ENCODE measurements around the gene MEI1.
A peak's percentile ranks its signal among the peaks of the same experiment; 100 is the strongest.
"Not testable (repeated sequence)": the region's sequence is repeated elsewhere in the genome, so short reads cannot be mapped to it uniquely, and the experiment has no call there.

Gene MEI1

GRCh38 chr22:41822317-41823057 is 123.2 kb downstream of the MEI1 start:
- DNase-seq, result peak in 1 of 2 experiments; percentile 43

DNA sequence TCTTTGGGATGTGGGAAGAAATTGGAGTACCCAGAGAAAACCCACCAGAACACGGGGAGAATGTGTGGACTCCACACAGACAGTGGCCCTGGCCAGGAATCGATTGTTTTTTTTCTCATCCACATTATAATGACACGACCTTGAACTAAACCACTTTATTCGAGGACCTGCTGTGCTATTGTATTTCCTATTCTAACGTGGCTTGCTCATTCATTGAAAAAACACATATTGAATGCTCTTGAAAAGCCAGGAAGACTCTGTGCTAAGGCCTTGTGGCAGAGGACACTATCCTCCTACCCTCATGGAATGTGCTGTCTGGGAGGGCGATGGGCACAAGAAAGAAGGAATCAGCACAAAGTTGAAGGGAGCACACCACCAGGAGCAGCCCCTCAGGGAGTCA is 124.5 kb downstream of the MEI1 start:
- DNase-seq, result no peak

GRCh38 chr22:41825376-41825775 is 126.1 kb downstream of the MEI1 start:
- DNase-seq, result no peak

DNA sequence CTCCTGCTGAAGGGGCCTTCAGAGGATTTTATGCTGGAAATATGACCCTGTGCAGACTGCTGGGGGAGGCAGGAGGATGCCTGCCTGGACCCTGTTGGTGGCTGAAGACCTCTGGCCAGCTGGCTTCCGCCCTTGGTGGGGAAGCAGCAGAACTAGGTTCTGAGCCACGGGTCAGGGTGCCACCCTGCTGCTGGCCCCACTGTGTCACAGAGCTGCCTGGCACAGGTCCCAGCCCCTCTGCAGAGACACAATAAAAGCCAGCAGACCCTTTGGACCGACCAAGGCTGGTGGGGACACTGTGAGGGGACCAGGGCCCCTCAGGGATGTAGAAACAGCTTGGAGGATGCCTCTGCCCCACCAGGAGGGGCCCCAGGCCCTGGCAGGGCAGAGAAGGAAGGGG is 126.7 kb downstream of the MEI1 start:
- DNase-seq, result no peak

GRCh38 chr22:41826430-41827383 is 127.4 kb downstream of the MEI1 start:
- DNase-seq, result no peak

DNA sequence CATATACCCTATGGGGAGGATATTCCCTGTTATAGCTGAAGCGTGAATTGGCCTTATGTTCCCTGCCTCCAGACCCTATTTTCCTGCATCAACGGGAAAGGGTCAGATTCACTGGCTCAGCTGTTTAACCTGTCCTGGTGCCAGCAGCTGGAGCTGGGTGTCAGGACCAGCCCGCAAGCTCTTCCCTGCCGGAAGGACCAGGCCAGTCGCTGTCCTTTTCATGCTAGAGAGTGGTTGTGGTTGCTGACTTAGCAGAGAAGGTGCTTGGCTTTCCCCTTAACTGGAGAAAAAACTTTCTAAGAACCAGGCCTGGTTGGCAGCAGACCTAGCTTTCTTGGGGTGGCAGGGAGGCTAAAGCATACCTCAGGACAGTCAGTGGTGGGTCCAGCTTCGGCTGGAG is 128.4 kb downstream of the MEI1 start:
- no peak for DNase-seq

- DNase-seq, result no peak
Observed at GRCh38 chr22:41828516-41828915, 129.2 kb downstream of the MEI1 start.

DNA sequence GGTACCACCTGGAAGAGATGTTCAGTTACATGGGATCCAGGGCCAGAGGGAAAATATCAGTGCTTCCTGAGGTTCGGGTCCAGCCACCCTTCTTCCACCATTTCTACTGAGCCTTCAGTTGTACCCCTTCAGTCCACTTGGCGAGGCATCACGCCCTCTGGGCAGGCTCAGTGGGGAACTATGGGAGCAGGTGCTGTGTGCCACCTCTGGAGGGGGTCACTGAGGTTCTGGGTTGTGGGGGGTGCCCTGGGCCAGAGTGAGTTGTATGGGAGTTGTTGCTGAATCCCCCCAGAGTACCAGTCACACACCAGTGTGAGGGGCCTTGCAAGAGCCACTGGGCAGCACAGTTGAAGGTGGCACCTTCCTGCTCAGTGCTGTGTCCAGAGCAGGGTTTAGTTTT is 130.9 kb downstream of the MEI1 start:
- no peak for DNase-seq

DNA sequence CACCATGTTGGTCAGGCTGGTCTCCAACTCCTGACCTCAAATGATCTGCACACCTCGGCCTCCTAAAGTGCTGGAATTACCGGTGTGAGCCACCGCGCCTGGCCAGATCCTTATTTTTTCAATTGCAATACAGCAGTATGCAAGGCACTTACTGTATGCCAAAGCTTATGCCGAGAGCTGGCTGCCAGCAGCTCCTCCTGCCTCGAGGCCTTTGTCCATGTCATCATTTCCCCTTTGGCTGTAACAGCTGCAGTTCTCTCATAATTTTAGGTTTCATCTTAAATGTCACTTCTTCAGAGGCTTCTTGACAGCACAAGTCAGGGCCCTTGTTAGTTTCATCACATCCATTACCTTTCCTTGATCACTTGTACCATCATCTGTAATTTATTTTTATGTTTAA is 132.1 kb downstream of the MEI1 start:
- DNase-seq, result no peak

GRCh38 chr22:41831828-41832552 is 132.7 kb downstream of the MEI1 start:
- DNase-seq, result no peak

DNA sequence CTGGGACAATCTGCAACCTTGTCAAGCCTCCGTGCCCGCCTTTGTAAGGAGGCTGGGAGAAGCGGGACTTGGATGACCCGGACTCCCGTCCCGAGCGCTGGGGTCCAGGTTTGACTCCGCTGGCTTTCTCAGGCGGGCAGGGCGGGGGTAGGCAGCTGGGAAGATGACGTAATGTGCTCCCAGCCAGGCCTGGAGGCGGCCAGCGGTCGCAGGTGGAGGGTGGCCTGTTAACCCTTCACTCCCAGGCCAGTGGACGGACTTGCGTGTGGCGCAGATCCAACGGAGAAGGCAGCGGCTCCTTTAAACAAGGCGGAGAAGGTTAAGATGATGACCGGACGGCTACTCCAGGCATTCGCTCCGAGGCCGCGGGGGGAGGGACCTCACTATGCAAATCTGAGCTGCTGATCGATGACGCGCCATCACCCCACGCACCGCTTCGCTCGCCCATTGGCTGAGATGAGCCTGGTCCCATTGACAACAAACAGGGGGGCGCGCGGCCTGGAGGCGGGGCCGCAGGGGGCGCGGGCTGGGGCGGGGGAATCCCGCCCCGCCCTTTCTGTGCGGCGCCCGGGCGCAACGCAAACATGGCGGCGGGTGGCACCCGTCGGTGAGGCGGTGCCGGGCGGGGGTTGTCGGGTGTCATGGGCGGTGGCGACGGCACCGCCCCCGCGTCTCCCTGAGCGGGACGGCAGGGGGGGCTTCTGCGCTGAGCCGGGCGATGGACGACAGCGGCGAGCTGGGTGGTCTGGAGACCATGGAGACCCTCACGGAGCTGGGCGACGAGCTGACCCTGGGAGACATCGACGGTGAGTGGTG is 133.5 kb downstream of the MEI1 start, which contains the start of gene SREBF2:
Gene SREBF2, plus strand, starts transcription at position 553 of the 816 bp plus-strand sequence. Its CDS starts 166 bp downstream, at position 719.
- peak; percentile 94 to 98 for DNase-seq

- no peak for DNase-seq
Observed at GRCh38 chr22:41833369-41834004, 134.2 kb downstream of the MEI1 start.

- no peak for DNase-seq
Observed at GRCh38 chr22:41834005-41834944, 135.0 kb downstream of the MEI1 start.

GRCh38 chr22:41835462-41835861 is 136.2 kb downstream of the MEI1 start:
- DNase-seq, result not testable (repeated sequence)

- no peak for DNase-seq
Observed at GRCh38 chr22:41836551-41836950, 137.2 kb downstream of the MEI1 start.

DNA sequence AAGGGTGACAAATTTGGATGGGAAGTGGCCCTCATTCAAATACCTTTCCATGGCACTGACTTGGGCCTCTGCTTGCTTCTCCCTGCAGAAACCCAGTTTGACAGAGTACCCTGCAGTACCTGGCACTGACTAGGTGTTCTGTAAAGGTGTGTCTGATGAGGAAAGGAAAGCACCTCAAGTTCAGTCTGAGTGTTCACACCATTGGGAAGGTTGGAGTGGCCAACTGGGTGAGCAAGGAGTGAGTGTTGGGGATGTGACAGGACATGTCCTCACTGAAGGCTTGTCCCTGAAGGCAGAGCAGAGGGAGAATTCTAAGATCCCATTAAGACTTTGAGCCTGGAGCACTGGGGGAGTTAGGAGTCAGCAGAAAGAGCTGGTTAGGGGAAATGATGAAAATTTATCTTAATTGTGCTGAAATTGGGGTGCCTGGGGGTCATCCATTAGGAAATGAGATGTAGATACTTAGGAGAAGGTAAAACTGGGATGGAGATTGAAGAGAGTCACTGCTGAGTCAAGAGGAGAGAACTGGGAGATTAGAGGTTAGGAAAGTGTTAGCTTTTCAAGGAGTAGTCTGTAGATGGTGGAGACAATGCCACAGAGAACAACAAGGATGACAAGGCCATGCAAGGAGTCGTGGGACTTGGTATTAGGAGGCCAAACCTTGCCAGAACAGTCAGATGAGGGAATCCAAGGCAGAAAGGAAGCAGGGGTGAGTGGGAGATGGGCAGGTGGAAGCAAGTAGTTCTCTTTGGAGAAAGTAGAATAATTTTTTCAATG is 139.7 kb downstream of the MEI1 start:
- DNase-seq, result no peak

DNA sequence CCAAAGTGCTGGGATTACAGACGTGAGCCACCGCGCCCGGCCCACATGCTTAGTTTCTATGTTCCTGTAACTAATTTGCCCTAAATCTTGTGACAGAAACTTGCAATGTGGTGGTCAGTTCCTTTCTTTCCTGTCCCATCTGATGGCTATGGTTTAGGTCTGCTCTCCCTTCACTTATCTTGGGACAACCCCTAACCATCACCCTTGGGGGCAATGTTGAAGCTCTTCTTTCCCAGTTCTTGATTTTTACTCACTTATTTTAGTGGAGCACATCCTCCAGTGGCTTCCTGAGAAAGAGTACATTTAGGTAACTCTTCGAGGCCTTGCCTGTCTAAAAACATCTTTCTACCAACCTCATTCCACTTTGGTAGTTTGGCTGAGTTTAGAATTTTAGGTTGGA is 140.9 kb downstream of the MEI1 start:
- DNase-seq, result no peak

GRCh38 chr22:41841085-41841712 is 141.9 kb downstream of the MEI1 start:
- no peak for DNase-seq

Measured in cerebellar nuclear complex (tissue), 1 donor.